ENCODE measurements around the gene PROX1.

Gene PROX1

GRCh38 chr1:214006845-214007244 is 19.1 kb downstream of the PROX1 start:
- no peaks in the 10 kb centered on the region for H3K27me3 ChIP-seq (ENCODE audit: control insufficient read depth, insufficient read depth, low read length)
- H3K27ac ChIP-seq, result no peak overlapping the region
- no peak overlapping the region for H3K9ac ChIP-seq
- no peaks in the 10 kb centered on the region for H3K9me3 ChIP-seq (ENCODE audit: control insufficient read depth, low read length)
- H3K4me2 ChIP-seq (ENCODE audit: low read length), result no peak overlapping the region
- no peaks in the 10 kb centered on the region for H3K79me2 ChIP-seq
- TF ChIP-seq CTCF (IDR thresholded peaks at IDR 0.05), result no peak
- no peak overlapping the region for H3K4me3 ChIP-seq (ENCODE audit: low read depth, low read length)
- H2AFZ ChIP-seq, result no peak overlapping the region
- H3K36me3 ChIP-seq (ENCODE audit: control insufficient read depth, insufficient read depth, low read length), result no peaks in the 10 kb centered on the region
- no peaks in the 10 kb centered on the region for H3K4me1 ChIP-seq

DNA sequence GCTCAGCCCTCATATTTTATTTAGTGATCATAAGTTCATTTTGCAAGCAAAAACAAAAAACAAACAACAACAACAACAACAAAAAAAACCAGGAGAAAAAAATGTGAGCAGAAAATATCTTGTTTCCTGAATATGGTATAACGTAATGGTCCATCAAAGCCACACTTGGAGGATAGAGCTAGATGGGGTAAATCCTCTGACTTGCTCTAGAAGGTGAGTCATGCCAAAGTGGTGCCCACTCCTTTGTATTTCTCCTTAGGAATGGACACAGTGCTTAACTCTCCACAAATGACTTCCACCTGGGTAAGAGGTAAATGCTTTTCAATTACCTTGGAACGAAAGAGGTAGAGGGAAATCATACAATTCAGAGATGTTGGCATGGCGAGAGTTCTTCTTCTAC is 20.6 kb downstream of the PROX1 start:
- H3K4me2 ChIP-seq (ENCODE audit: low read length), result no peak overlapping the region
- no peaks in the 10 kb centered on the region for H3K27me3 ChIP-seq (ENCODE audit: control insufficient read depth, insufficient read depth, low read length)
- no peaks in the 10 kb centered on the region for H3K79me2 ChIP-seq
- TF ChIP-seq CTCF (IDR thresholded peaks at IDR 0.05), result no peak
- H3K9ac ChIP-seq, result no peak overlapping the region
- no peak overlapping the region for H3K27ac ChIP-seq
- H3K4me3 ChIP-seq (ENCODE audit: low read depth, low read length), result no peak overlapping the region
- no peaks in the 10 kb centered on the region for H3K9me3 ChIP-seq (ENCODE audit: control insufficient read depth, low read length)
- no peaks in the 10 kb centered on the region for H3K36me3 ChIP-seq (ENCODE audit: control insufficient read depth, insufficient read depth, low read length)
- no peak overlapping the region for H2AFZ ChIP-seq
- no peaks in the 10 kb centered on the region for H3K4me1 ChIP-seq

DNA sequence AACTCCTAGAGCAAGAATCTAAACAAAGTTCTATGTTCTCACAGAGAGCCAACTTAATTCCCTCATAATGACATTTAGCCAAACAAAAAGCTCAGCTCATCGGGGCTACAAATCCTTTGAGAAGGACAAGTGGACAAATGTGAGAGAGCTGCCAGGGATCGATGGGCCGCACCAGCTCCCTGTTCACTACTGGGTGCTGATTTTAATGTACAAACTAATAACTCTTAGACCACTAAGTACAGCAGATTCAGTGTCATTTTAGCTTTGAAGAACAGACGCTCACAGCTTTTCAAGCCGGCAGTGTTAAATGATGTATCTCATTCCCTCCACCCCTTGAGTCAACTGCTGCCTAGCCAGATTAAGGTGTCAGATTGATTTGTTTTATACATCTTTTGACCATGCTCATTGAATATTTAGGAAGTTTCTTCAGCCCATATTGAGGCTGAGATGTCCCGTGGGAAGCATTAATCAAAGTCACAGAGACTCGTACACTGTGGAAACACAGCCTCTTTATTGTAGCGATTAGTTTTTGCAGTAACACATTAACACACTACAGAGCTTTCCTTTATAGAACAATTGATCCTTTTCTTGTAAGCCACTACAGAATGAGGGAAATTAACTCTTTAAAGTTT is 21.1 kb downstream of the PROX1 start:
- TF ChIP-seq CTCF (IDR thresholded peaks at IDR 0.05), result no peak
- Histone ChIP-seq H2AFZ (no peak overlapping the region), H3K27me3 (ENCODE audit: control insufficient read depth, insufficient read depth, low read length) (no peaks in the 10 kb centered on the region), H3K36me3 (ENCODE audit: control insufficient read depth, insufficient read depth, low read length) (no peaks in the 10 kb centered on the region), H3K9ac (no peak overlapping the region), H3K79me2 (no peaks in the 10 kb centered on the region), H3K4me1 (no peaks in the 10 kb centered on the region), H3K4me2 (ENCODE audit: low read length) (no peak overlapping the region), H3K27ac (no peak overlapping the region), H3K9me3 (ENCODE audit: control insufficient read depth, low read length) (no peaks in the 10 kb centered on the region), H3K4me3 (ENCODE audit: low read depth, low read length) (no peak overlapping the region)

- Histone ChIP-seq H3K4me2 (ENCODE audit: low read length) (no peak overlapping the region), H3K9ac (no peak overlapping the region), H3K36me3 (ENCODE audit: control insufficient read depth, insufficient read depth, low read length) (no peaks in the 10 kb centered on the region), H3K79me2 (no peaks in the 10 kb centered on the region), H3K4me1 (no peaks in the 10 kb centered on the region), H3K9me3 (ENCODE audit: control insufficient read depth, low read length) (no peaks in the 10 kb centered on the region), H2AFZ (no peak overlapping the region), H3K4me3 (ENCODE audit: low read depth, low read length) (no peak overlapping the region), H3K27me3 (ENCODE audit: control insufficient read depth, insufficient read depth, low read length) (no peaks in the 10 kb centered on the region), H3K27ac (no peak overlapping the region)
- TF ChIP-seq CTCF (IDR thresholded peaks at IDR 0.05), result no peak
Measured at GRCh38 chr1:214009423-214010196, 21.8 kb downstream of the PROX1 start.

DNA sequence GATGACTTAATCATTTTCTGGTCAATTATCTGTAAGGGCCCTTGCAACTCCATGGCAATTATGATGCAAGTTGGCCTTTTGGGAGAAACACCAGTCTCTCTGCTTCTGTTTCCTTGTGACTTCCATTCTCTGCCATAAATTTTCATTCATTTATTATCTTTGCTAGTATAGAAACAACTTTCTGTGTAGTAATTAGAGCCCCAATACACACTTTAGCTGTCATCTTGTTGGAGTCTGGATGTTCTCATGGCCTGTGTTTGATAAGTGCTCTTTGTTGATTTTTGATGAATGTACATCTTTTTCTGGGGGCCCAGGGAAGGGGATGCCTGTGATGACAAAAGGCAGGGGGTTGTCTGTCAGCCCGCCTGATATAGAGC is 22.4 kb downstream of the PROX1 start:
- Histone ChIP-seq H3K4me1 (no peaks in the 10 kb centered on the region), H3K36me3 (ENCODE audit: control insufficient read depth, insufficient read depth, low read length) (no peaks in the 10 kb centered on the region), H3K9ac (no peak overlapping the region), H3K79me2 (no peaks in the 10 kb centered on the region), H3K27ac (no peak overlapping the region), H3K4me2 (ENCODE audit: low read length) (no peak overlapping the region), H3K9me3 (ENCODE audit: control insufficient read depth, low read length) (no peaks in the 10 kb centered on the region), H3K27me3 (ENCODE audit: control insufficient read depth, insufficient read depth, low read length) (no peaks in the 10 kb centered on the region), H2AFZ (no peak overlapping the region), H3K4me3 (ENCODE audit: low read depth, low read length) (no peak overlapping the region)
- no peak for TF ChIP-seq CTCF (IDR thresholded peaks at IDR 0.05)

Measured in parathyroid adenoma (tissue), 2 donors.